GM19467 (cell line): ENCODE measurements around the gene KIRREL3.

Source experiments
- ATAC-seq: cut with Tn5 transposase; IDR thresholded peaks from one replicate; pipeline ENCODE4 v1.9.1; 2021; ENCODE audit warnings: mild to moderate bottlenecking, moderate library complexity; ENCODE audit not compliant: unreplicated experiment

Gene KIRREL3

GRCh38 chr11:126687477-126687876, 313.1 kb downstream of the KIRREL3 start:
- no peak for ATAC-seq

- no peak for ATAC-seq
Observed at GRCh38 chr11:126686938-126687337, 313.6 kb downstream of the KIRREL3 start.

DNA sequence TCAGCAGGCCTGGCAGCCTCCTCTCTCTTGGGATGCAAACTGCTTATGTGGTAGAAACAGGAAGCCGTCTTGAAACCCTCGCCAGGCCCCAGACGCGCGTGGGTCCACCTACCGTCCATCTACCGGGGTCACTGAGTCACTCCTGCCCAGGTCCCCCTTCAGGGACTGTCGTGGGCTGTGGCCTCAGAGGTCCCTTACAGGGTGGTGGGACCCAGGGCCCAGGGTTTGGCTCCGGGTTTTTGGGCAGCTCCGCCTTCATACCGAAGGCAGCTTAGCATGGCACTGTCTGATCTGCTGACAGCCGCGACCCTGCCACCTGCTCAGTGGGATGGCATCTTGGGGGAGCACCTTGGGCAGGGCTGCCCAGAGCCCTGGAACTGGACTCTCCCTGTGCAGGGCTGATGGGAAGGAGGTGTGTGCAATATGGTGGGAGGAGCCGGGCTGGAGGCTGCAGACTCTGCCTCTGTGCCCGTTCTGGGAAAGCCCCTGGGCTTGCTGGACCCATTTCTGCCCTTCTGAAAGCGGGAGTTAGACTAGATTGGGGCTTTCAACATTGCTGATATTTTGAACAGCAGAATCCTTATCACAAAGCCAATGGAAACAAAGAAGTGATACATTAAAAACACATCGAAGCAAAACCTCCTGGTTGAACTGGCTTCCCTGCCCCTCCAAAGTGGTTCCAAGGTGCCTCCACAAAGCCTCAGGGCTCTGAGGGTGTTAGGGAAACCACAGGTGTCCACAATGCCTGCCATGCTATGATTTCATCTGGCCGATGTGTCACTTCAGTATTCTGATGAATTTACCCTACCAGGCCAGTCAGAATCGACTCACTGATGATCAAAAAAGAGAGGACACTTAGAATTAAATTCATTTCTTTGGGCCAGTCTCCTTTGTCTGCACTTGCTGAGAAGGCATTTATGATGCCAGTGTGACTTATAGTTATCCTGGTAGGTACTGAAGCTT, 316.5 kb downstream of the KIRREL3 start:
- ATAC-seq = no peak

DNA sequence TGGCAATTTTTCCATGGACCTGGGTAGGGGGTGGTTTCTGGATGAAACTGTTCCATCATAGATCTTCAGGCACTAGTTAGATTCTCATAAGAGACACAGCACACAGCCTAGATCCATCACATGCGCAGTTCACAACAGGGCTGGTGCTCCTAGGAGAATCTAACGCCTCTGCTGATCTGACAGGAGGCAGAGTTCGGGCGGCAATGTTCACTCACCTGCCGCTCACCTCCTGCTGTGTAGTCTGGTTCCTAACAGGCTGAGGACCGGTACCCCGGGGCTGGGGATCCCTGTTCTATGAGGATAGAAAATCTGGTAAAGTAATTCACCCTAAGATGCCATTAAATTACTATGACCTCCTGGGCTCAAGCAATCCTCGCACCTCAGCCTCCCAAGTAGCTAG, 318.0 kb downstream of the KIRREL3 start:
- no peak for ATAC-seq

DNA sequence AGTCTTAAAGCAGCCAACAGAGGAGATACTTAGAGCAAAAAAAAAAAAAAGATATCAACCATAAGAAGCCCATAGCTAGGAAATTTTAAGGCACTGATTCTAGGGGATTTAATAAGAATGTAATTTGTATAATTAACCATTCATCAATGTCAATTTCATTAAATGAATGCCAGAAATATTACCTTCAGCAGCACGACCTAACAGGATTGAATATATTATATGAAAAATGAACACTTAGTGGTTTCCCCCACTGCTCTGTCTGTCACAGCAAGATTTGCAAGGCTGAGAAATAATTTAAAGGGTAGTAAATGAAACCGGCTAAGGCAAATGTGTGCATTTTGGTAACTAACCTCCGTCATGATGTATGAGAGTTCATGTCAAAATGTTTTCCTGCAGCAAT, 319.9 kb downstream of the KIRREL3 start:
- ATAC-seq = no peak

GRCh38 chr11:126680131-126680530, 320.4 kb downstream of the KIRREL3 start:
- ATAC-seq = no peak

DNA sequence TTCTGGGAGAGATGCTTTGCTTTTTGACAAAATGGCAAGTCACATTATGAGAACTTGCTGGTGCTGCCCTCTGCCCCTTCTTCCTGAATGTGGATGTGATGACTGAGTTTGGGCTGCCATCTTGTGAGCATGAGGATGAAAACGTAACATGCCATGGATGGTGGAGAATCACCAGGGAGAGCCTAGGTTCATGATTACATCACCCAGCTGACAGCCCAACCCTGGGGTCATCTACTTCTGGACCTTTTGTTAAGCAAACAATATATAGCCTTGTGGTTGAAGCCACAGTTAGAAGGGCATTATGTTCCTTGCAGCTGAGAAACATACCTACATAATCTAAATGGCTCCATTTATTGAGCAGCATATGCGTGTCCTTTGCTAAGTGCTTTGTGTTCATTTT, 321.5 kb downstream of the KIRREL3 start:
- ATAC-seq = no peak

- no peak for ATAC-seq
Observed at GRCh38 chr11:126676536-126676935, 324.0 kb downstream of the KIRREL3 start.

- no peak for ATAC-seq
Observed at GRCh38 chr11:126673319-126673718, 327.3 kb downstream of the KIRREL3 start.

DNA sequence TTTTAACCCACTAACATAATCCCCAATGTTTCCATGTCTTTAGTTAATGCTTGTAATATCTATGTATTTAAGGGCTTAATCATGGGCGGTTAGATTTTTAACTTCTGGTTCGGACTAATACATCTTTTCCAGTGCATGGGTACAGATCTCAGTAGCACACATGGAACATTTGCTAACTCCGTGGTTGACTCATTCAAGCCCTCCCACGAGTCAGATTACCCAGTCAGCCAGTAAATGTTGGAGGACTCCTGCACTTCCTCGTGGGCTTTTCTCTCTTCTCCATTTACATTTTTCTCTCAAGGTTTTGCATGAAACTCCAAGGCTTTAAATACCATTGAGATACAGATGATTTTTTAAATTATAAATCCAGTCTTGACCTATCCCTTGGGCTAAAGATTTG, 331.2 kb downstream of the KIRREL3 start:
- ATAC-seq = no peak

DNA sequence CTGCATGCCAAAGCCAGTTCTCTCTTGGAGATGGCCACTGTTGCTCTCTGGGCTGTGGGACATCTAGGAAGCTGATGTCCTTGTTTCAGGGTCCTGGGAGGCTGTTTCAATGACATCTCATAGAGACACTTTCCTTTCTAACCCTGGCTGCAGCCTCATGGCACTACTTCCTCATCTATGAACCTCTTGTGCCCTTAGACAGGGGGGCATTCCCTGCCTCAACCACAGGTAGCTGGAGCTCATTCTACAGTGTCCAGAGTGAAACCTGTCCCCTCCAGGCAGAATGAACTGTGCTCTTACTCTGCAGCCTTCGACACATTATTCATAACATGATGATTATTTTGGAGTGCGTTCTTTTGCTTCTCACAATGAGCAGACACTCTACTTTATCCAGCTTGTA, 335.9 kb downstream of the KIRREL3 start:
- no peak for ATAC-seq

DNA sequence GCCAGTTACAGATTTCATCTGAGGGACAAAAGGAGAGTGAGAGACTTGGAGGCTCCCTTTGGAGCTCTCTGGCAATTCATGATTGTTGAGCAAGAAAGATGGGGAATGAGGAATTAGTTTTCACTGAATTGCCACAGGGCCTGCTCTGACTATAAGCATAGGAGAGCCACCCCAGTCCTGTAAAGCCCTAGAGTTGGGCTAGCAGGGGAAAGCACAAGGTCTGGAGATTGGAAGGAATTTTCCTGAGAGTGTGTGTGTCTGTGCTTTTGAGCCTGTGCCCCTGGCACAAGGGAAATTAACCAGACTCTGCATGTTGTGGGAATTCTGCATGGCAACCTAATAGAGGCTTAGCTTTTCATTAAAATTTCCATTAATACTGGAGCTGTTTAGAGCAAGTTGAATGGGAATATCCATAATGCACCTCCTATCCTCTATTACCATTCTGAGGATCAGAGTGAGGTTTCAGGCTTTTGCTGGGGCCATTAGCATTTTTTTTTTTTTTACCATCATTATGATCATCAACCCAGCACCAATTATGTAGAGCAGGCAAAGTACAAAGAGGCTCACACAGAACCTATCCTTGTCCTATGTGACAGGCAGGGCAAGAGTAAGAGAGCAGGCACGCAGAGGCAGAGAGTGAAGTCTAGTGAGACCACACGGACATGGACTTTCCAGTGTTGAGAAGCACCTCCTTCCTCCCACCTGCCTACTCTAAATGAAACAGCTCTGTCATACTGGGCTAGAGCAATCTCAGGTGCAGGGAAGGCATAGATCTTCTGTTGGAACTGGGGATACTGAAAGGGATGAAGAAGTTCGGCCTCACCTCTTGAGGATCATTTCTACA, 336.6 kb downstream of the KIRREL3 start:
- no peak for ATAC-seq

DNA sequence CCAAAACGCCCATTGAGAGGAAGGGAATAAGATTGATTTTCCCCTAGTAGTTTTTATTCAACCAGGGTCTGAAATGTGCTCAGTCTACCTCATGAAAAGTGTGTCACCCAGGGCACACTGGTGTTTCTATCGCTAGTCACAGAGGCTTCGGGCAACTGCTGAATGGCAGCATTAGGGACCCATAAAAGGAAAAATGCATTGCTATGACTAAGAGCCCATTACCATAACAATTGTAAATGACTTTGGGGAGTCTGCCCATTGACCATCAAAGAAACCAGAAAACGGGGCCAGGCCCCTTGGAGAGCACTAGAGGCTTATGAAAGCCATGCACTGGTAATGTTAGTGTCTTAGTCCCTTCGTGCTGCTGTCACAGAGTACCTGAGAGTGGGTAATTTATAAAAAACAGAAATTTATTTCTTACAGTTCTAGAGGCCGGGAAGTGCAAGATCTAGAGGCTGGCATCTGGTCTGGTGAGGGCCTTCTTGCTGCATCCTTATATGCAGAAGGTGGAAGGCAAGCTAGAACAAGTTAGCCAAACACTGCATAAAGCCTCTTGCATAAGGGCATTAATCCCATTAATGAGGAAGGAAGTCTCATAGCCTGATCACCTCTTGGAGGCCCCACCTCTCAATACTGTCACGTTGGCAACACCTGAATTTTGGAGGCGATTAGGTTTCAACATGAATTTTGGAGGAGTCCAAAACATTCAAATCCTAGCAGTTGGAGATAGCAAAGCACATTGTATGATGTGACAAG, 338.4 kb downstream of the KIRREL3 start:
- no peak for ATAC-seq

DNA sequence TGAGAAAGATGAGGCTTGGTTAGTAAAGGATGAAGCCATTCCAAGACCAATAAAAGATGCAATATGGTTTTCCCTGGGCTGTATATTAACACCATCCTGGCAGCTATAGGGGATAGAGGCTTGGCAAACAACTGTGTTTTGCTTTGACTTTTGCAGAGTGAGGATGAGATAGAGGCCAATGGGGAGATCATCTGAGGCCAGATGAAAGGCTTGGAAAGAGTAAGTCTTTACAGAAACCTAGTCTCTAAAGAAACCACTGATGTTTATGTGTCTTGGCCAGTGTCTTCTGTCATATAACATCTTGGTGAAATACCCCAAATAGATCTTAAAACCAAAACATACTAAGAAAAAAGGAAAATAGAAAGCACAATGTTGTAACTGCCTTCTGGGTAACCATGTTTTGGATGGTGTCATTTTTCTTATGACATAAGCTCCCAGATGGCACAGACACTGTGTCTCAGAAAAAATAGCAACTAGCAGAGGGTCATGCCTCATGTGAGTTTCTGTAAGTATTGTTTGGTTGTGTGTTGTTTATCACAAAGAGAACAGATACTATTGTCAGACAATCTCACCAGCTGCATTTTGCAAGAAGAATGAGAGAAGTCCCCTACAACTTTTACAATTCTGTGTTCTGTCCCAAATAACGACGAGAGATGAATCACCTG, 339.7 kb downstream of the KIRREL3 start:
- ATAC-seq = no peak

- no peak for ATAC-seq
Observed at GRCh38 chr11:126660321-126660720, 340.2 kb downstream of the KIRREL3 start.

GRCh38 chr11:126658306-126659056, 342.1 kb downstream of the KIRREL3 start:
- ATAC-seq = no peak

DNA sequence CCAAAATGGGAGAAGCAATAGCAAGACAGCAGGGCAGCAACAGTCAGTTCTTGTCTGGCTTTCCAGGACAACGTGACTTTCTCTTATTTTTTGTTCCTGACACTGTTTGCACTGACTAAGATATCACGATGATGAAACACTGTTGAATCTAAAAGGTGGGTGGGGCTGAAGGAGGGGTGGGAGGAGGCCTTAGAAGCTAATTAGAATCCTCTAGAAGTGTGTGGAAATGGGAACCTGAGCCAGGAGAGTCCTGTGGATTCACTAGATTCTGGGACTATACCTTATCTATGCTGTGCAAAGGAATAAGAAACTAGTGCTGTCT, 344.8 kb downstream of the KIRREL3 start:
- no peak for ATAC-seq

GRCh38 chr11:126654886-126655806, 345.4 kb downstream of the KIRREL3 start:
- ATAC-seq = no peak

- ATAC-seq = no peak
Observed at GRCh38 chr11:126653040-126653439, 347.5 kb downstream of the KIRREL3 start.
